NCI-H1417 treated with DMSO at 0.1 percent for 48 hours (cell line): ENCODE results near the gene OBSCN.

Experiments used
- DNase-seq: peaks from one replicate; lab custom pipeline; 2025; lab: John Stamatoyannopoulos, UW

OBSCN gene

GRCh38 chr1:228278432-228278941 lies 70.6 kb downstream of the OBSCN start:
- no peak for DNase-seq

GRCh38 chr1:228279011-228279721 lies 71.3 kb downstream of the OBSCN start:
- no peak for DNase-seq

- DNase-seq = no peak
Measured at GRCh38 chr1:228279722-228280105, 71.9 kb downstream of the OBSCN start.

- DNase-seq = no peak
Measured at GRCh38 chr1:228280106-228280901, 72.5 kb downstream of the OBSCN start.

GRCh38 chr1:228280961-228281591 lies 73.2 kb downstream of the OBSCN start:
- DNase-seq = no peak

GRCh38 chr1:228281631-228282328 lies 73.9 kb downstream of the OBSCN start:
- DNase-seq = no peak

GRCh38 chr1:228282329-228283042 lies 74.6 kb downstream of the OBSCN start:
- DNase-seq = no peak

GRCh38 chr1:228283043-228283371 lies 75.2 kb downstream of the OBSCN start:
- no peak for DNase-seq

- no peak for DNase-seq
Measured at GRCh38 chr1:228283476-228284147, 75.8 kb downstream of the OBSCN start.

- DNase-seq = no peak
Measured at GRCh38 chr1:228284148-228284495, 76.3 kb downstream of the OBSCN start.

- no peak for DNase-seq
Measured at GRCh38 chr1:228284521-228284920, 76.7 kb downstream of the OBSCN start.

GRCh38 chr1:228285661-228286504 lies 78.0 kb downstream of the OBSCN start:
- no peak for DNase-seq

- no peak for DNase-seq
Measured at GRCh38 chr1:228286505-228287417, 78.9 kb downstream of the OBSCN start.

GRCh38 chr1:228287541-228288425 lies 79.9 kb downstream of the OBSCN start:
- no peak for DNase-seq

GRCh38 chr1:228288536-228289238 lies 80.8 kb downstream of the OBSCN start:
- no peak for DNase-seq

- no peak for DNase-seq
Measured at GRCh38 chr1:228289239-228289849, 81.5 kb downstream of the OBSCN start.
